BJ (cell line): ENCODE results near the gene WIPF3. TPM values are rescaled to one million over a fixed set of nuclear protein-coding genes. Genes with fewer than 3 reads are reported as not detected.

Experiments used
- CTCF ChIA-PET: fragments of 350-600 bp; formaldehyde crosslinking; extraction: SDS; loops from one replicate; lab custom pipeline; 2021; ENCODE audit warnings: antibody characterized with exemption, inconsistent platforms; lab: Yijun Ruan, JAX
- POLR2A ChIA-PET: fragments of 300-600 bp; sonication (Branson Sonifier 250); formaldehyde crosslinking; extraction: SDS; loops from one replicate; lab custom pipeline; 2021; ENCODE audit warnings: antibody characterized with exemption; lab: Charles Lee
- DNase-seq: peaks from one replicate; pipeline ENCODE4 v3.0.0-alpha.2; 2011; ENCODE audit warnings: low read depth
- H3K27me3 ChIP-seq: 2 replicates; pipeline ENCODE4 v1.6.0; 2011; ENCODE audit warnings: low read length; ENCODE audit not compliant: control insufficient read depth, insufficient read depth
- H3K36me3 ChIP-seq: 2 replicates; pipeline ENCODE4 v1.5.1; 2011; ENCODE audit warnings: low read length; ENCODE audit not compliant: control insufficient read depth, insufficient read depth
- H3K4me3 ChIP-seq: 2 replicates; pipeline ENCODE4 v1.5.1; 2011; ENCODE audit warnings: low read depth, mild to moderate bottlenecking, control low read depth, low read length
- CTCF ChIP-seq: IDR thresholded peaks from 2 replicates; pipeline ENCODE4 v1.5.1; 2011; ENCODE audit warnings: low read depth, mild to moderate bottlenecking, control low read depth, inconsistent platforms, low read length, moderate library complexity; ENCODE audit not compliant: insufficient read depth
- polyA plus RNA-seq: library from polyadenylated mRNA; depleted of rRNA; stranded (reverse); fragments of >200 nt; gene quantifications from 2 replicates; pipeline ENCODE4 v1.2.3, GENCODE V29; 2011

The WIPF3 gene
- polyA plus RNA-seq, 1 experiment: not detected

GRCh38 chr7:29922921-29923700, 116.8 kb downstream of the WIPF3 start:
- no peak overlapping the region for H3K4me3 ChIP-seq
- H3K36me3 ChIP-seq: peaks cover 22% of the 10 kb centered on the region
- POLR2A ChIA-PET: no interaction called here
- H3K27me3 ChIP-seq: no peaks in the 10 kb centered on the region
- CTCF ChIA-PET: interaction anchor here (0.6 to 3.6 kb wide), 10 partner anchors 8 to 238 kb away, joined by 3 to 35 read pairs (median 3); no protein-coding TSS in a partner anchor
- no peak for TF ChIP-seq CTCF
- DNase-seq: no peak

GRCh38 chr7:29924006-29924405, 117.7 kb downstream of the WIPF3 start:
- Histone ChIP-seq H3K4me3 (no peak overlapping the region), H3K36me3 (peaks cover 23% of the 10 kb centered on the region)
- CTCF ChIA-PET: interaction anchor here (2.6 kb wide), 1 partner anchor 46 kb away, joined by 7 read pairs; no protein-coding TSS in a partner anchor

GRCh38 chr7:29924684-29925083, 118.4 kb downstream of the WIPF3 start:
- TF ChIP-seq CTCF: no peak
- H3K36me3 ChIP-seq: peaks cover 27% of the 10 kb centered on the region
- ChIA-PET CTCF (interaction anchor here (0.7 to 2.6 kb wide), 3 partner anchors 46 to 153 kb away, joined by 3 to 7 read pairs (median 5); no protein-coding TSS in a partner anchor), POLR2A (no interaction called here)
- DNase-seq: no peak
- no peaks in the 10 kb centered on the region for H3K27me3 ChIP-seq
- no peak overlapping the region for H3K4me3 ChIP-seq

More at GRCh38 chr7:29924006-29924405, 117.7 kb downstream of the WIPF3 start:
- TF ChIP-seq CTCF: no peak
- DNase-seq: no peak
- no peaks in the 10 kb centered on the region for H3K27me3 ChIP-seq
- POLR2A ChIA-PET: no interaction called here

- POLR2A ChIA-PET: no interaction called here
- Histone ChIP-seq H3K27me3 (no peaks in the 10 kb centered on the region), H3K4me3 (no peak overlapping the region), H3K36me3 (peaks cover 30% of the 10 kb centered on the region)
- CTCF ChIA-PET: no interaction called here
- no peak for DNase-seq
- no peak for TF ChIP-seq CTCF
Measured at GRCh38 chr7:29926216-29926615, 119.9 kb downstream of the WIPF3 start.

- Histone ChIP-seq H3K4me3 (no peak overlapping the region), H3K27me3 (no peaks in the 10 kb centered on the region), H3K36me3 (peaks cover 30% of the 10 kb centered on the region)
- no peak for DNase-seq
- ChIA-PET CTCF (interaction anchor here (1.1 to 1.2 kb wide), 2 partner anchors 15 to 135 kb away, joined by 3 to 5 read pairs; no protein-coding TSS in a partner anchor), POLR2A (no interaction called here)
- TF ChIP-seq CTCF: no peak
Measured at GRCh38 chr7:29926741-29927140, 120.4 kb downstream of the WIPF3 start.
